Transverse colon (tissue), 3 donors: ENCODE measurements around the gene OR10D3.
A peak's percentile ranks its signal among the peaks of the same experiment; 100 is the strongest.

Source experiments
- CTCF ChIP-seq, 5 experiments: fragments of 200-600 bp in 3 of 5; fragments of 450-650 bp in 2 of 5; sonication (generic) in 3 of 5; IDR thresholded peaks; 1 replicate in 2 of 5; 2 replicates in 3 of 5; pipeline ENCODE4 v1.5.1; 2016 to 2017; ENCODE audit warnings: antibody characterized with exemption in 5 of 5, inconsistent platforms in 3 of 5, mild to moderate bottlenecking in 2 of 5, moderate library complexity in 1 of 5
- POLR2A ChIP-seq: fragments of 450-650 bp; IDR thresholded peaks from one replicate; pipeline ENCODE4 v1.6.1; 2016; ENCODE audit warnings: antibody characterized with exemption, mild to moderate bottlenecking, moderate library complexity

DNA sequence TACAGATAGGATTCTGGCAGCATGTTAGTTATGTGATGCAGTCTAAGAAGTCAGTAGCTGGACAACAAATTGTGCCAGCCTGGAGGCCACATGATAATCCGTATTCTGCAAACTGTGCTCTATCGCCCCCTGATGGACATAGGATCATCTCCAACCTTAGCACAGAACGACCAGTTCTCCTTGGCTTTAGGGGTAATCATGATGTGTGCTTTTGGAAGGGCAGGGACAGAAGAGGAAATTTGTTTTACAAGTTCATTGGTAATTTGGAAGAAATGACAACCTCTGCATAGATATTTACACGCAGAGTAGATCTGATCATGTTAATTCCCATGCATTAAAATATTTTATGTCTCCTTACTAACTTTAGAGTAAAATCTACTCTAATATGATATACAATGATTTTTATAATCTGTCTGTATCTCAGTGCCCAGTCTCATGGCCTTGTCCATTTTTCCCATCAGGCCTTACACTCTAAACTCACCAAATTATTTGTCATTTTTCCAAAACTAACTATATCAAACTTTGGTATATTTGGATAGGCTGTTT lies 12.1 kb downstream of the OR10D3 start:
- TF ChIP-seq CTCF (IDR thresholded peaks at IDR 0.05) (peak; percentile 50 to 66 (median 63)), POLR2A (no peak)
